GM06990 (cell line): ENCODE results near the gene TRIM60.

Experiments used
- DNase-seq: peaks from one replicate; pipeline ENCODE4 v3.0.0-alpha.2; 2011; ENCODE audit not compliant: insufficient read length; ENCODE audit errors: extremely low read depth
- H3K27me3 ChIP-seq: replicated peaks from 2 replicates; pipeline ENCODE4 v1.6.0; 2011; ENCODE audit warnings: low read length; ENCODE audit not compliant: control insufficient read depth, insufficient read depth
- H3K36me3 ChIP-seq: 2 replicates; pipeline ENCODE4 v1.5.1; 2011; ENCODE audit warnings: low read length; ENCODE audit not compliant: control insufficient read depth, insufficient read depth
- H3K4me3 ChIP-seq: replicated peaks from 2 replicates; pipeline ENCODE4 v1.5.1; 2011; ENCODE audit warnings: low read depth, mild to moderate bottlenecking, control low read depth, low read length
- TF ChIP-seq, protein P1 (sequence below): IDR thresholded peaks from 2 replicates; pipeline ENCODE4 v1.5.1; 2011; ENCODE audit warnings: low read length, control low read depth, mild to moderate bottlenecking, inconsistent platforms; ENCODE audit not compliant: insufficient read depth, poor library complexity, severe bottlenecking

The TRIM60 gene

DNA sequence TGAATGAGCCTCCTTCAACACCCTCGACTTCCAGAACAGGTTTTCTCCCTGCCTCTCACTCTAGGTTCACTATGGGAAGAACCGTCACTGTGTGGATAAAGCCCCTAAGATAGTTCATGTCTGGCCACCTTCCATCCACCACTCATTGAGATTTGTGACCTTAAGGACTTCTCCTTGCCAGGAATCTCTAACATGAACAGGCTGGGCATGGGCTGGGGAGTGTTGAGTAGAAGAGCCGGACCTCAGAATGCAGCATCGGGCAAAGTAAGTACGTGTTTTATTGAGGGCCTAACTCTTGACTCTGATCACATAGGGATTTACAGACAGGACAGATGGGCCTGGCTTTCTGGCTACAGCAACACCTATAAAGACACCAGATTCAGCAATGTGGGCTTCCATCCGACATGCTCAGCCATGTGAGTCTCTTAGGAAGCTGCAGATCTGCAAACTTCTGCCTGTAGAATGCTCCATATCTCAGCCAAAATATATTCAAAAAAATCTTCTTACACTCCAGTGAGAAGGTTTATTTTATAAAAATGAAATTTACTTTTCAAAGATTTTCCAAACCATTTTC is 26.4 kb upstream of the TRIM60 start:
- Histone ChIP-seq H3K36me3 (no peaks in the 10 kb centered on the region), H3K4me3 (no peak overlapping the region), H3K27me3 (no peaks in the 10 kb centered on the region)
- TF ChIP-seq, protein P1, sequence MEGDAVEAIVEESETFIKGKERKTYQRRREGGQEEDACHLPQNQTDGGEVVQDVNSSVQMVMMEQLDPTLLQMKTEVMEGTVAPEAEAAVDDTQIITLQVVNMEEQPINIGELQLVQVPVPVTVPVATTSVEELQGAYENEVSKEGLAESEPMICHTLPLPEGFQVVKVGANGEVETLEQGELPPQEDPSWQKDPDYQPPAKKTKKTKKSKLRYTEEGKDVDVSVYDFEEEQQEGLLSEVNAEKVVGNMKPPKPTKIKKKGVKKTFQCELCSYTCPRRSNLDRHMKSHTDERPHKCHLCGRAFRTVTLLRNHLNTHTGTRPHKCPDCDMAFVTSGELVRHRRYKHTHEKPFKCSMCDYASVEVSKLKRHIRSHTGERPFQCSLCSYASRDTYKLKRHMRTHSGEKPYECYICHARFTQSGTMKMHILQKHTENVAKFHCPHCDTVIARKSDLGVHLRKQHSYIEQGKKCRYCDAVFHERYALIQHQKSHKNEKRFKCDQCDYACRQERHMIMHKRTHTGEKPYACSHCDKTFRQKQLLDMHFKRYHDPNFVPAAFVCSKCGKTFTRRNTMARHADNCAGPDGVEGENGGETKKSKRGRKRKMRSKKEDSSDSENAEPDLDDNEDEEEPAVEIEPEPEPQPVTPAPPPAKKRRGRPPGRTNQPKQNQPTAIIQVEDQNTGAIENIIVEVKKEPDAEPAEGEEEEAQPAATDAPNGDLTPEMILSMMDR = no peak
- DNase-seq = no peak

DNA sequence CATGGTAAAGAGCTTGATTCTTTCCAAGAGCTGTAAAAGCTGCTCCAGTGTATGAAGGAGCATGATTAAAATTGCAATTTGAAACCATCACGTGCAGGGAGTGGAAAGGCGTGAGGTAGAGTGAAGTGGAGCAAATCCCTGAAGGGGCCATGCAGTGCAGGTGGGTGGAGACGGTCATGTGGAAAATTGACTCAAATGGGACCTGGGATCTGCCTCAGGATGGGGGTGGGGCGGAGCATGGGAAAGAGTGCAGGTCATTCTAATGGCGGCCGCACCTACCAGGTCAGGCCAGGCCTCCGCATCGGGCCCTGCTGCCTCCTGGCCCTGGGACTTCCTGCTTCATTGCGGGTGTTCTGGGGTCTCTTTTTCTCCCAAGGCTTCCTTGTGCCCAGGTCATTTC is 25.3 kb upstream of the TRIM60 start:
- no peaks in the 10 kb centered on the region for H3K27me3 ChIP-seq
- no peak for DNase-seq
- TF ChIP-seq, protein P1 = no peak

GRCh38 chr4:165006886-165007285 is 24.9 kb upstream of the TRIM60 start:
- Histone ChIP-seq H3K36me3 (no peaks in the 10 kb centered on the region), H3K27me3 (no peaks in the 10 kb centered on the region), H3K4me3 (no peak overlapping the region)
- TF ChIP-seq, protein P1 = no peak
- no peak for DNase-seq

More for the DNA sequence above, 25.3 kb upstream of the TRIM60 start:
- Histone ChIP-seq H3K4me3 (no peak overlapping the region), H3K36me3 (no peaks in the 10 kb centered on the region)

DNA sequence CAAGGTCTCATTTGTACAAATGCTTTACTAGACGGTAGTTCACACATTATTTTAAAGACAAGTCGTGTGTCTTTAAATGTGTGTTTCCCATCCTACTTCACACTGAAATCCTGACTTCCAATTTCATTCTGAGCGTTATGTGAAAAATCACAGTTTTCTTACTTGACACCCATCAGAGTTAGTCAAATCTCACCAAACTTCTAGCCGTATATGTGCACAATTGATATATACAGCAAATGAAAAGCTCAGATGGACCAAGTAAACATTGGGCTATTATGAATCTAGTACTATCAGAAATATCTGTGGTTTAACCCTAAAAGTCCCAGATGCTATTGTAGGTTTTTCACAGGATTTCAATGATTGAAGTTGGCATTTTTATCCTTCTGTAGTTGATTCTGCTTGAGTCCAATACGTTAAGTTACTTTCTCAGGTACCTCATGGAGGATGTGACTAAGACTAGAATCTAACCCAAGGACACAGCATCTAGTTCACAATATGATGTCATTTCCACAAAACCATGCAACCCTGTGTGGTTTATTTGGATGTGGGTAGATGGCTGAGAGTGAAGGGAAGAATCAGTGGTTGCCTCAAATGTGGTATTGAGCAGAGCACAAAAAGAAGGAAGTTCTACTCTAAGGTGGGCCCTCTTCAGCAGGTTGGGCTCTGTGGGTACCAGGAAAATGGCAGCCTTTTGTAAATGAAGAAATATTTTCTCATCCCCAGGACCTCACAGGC is 22.1 kb upstream of the TRIM60 start:
- Histone ChIP-seq H3K27me3 (no peaks in the 10 kb centered on the region), H3K4me3 (no peak overlapping the region), H3K36me3 (no peaks in the 10 kb centered on the region)
- TF ChIP-seq, protein P1 = no peak
- DNase-seq = peak; percentile 17

DNA sequence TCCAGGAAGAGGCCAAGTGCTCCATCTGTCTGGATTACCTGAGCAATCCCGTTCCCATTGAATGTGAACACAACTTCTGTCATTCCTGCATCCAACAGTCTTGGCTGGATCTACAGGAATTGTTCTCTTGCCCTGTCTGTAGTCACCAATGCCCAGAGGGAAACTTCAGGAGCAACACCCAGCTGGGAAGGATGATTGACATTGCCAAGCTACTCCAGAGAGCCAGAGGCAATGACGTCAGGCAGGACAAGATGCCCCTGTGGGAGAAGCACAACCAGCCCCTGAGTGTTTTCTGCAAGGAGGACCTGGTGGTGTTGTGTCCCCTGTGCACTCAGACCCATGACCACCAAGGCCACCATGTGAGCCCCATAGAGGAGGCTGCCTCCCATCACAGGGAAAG is 21.3 kb upstream of the TRIM60 start:
- DNase-seq = no peak
- no peak overlapping the region for H3K4me3 ChIP-seq
- H3K27me3 ChIP-seq = no peaks in the 10 kb centered on the region
- TF ChIP-seq, protein P1 = no peak
- H3K36me3 ChIP-seq = no peaks in the 10 kb centered on the region
